Measurements from ENCODE around the gene B4GALT5.
"Not testable (repeated sequence)": the region's sequence is repeated elsewhere in the genome, so short reads cannot be mapped to it uniquely, and the experiment has no call there.

B4GALT5 gene

DNA sequence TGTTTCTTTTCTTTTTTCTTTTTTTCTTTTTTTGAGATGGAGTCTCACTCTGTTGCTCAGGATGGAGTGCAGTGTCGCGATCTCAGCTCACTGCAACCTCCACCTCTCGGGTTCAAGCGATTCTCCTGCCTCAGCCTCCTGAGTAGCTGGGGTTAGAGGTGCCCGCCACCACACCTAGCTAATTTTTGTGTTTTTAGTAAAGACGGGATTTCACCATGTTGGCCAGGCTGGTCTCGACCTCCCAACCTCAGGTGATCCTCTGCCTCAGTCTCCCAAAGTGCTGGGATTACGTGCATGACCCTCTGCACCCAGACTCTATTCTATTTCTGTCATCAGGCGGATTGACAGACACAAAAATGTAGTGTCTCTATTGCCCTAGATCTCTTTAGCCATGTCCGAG is 88.7 kb downstream of the B4GALT5 start:
- DNase-seq, result not testable (repeated sequence)

DNA sequence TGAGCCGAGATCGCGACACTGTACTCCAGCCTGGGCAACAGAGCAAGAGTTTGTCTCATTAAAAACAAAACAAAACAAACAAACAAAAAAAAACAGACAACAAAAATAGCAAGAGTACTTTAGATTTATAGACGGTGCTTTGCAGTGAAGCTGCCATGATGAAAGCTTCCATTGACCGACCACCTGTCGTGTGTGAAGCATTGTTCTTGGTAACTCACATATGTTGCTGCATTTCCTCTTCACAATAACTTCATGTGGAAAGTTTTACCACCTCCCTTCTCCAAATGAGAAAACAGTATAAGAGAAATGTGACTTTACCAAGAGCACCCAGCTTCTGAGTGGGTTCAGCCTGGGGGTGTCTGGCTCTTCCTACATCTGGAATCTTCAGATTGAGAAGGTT is 89.4 kb downstream of the B4GALT5 start:
- DNase-seq, result no peak

DNA sequence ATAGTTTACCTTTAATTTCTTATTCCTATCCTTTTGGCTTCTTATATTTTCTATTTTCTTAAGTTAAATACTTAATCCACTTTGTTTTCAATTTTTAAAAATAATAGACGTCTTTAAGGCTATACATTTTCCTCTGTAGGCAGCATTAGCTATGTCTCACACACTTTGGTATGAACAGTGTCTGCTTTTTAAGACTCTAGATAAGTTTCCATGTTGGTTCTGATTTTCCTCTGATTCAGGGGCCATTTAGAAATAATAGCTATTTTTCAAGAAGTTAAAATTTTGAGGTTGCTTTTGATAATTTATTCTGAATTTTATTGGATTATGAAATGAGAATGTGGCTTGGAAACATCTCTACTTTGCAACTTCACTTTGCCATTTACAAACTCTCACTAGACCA is 91.4 kb downstream of the B4GALT5 start:
- DNase-seq, result no peak

DNA sequence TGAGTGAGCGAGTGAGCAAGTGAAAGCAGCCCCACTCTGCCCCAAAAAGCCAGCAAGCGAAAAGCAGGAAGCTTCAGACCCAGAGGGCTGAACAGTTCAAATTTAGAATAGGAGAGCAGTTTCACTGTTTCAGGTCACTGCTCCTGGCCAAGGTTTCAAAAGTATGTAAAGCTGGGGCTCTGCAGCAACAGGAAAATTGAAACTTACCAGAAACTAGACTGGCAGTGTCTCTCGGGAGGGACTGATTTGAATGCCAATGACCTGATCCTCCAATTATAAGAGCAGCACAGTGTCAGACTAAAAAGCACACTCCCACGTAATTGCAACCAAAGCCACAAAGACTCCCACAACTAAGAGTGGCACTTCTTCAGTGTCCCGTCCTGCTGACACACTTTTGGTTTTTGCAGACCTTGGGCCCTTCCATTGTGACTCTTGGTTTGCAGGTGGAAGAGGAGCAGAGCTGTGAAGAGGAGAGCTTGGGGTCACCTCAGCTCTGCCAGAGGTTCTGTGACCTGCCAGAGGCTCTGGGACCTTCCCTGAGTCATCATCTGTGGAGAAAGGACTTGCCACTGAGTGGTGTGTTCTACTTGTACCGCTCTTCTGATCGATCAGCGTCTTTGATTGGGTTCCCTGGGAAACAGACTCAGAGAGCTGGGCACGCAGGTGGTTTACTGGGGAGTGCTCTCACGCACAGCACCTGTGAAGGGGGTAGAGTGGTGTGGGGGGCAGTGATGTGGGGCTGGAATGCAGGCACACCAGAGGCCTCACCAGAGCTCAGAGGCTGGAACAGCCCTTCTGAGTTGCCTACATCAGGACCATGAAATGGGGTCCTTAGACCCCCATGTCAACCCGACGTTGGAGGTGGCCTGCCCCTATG is 93.1 kb downstream of the B4GALT5 start:
- DNase-seq, result no peak

DNA sequence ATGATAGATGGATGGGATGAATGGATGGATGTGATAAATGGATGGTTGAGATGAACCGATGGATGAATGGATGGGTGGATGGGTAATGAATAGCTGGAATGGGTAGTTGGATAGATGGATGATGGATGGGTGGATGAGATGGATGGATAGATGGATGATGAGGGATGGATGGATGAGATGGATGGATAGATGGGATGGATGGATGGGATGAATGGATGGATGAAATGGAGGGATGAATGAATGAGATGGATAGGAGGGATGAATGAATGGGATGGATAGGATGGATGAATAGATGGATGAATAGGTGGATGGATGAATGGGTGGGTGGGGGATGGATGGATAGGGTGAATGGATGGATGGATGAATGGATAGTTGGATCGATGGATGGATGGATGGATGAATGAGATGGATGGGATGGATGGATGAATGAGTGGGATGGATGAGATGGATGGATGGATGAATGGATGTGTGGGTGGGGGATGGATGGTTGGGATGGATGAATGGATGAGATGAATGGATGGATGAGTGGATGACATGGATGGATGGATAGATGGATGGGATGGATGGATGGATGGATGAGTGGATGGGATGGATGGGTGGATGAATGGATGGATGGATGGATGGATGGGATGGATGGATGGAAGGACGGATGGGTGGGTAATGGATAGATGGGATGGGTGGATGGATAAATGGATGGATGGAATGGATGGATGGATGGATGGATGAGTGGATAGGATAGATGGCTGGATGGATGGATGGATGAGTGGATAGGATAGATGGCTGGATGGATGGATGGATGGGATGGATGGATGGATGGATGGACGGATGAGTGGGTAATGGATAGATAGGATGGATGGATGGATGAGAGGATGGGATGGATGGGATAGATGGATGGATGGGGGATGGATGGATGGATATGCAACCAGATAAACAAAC is 94.3 kb downstream of the B4GALT5 start:
- DNase-seq, result no peak

DNA sequence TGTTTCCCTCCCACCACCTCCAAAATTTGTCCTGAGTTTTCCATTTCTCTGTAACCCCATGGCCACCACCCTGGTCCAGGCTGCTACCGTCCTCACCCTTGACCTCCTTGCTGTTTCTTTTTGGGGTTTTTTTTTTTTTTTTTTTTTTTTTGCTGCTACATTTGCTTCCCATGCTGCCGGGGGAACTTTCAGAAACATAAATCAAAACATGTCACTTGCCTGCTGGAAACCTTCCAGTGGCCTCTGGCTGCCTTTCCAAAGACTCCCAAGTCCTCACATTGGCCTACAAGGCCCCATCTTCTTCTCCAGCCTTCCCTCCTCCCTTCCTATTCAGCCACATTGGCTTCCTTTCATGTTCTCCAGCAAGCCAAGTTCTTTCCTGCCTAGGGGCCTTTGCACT is 95.4 kb downstream of the B4GALT5 start:
- DNase-seq, result no peak

DNA sequence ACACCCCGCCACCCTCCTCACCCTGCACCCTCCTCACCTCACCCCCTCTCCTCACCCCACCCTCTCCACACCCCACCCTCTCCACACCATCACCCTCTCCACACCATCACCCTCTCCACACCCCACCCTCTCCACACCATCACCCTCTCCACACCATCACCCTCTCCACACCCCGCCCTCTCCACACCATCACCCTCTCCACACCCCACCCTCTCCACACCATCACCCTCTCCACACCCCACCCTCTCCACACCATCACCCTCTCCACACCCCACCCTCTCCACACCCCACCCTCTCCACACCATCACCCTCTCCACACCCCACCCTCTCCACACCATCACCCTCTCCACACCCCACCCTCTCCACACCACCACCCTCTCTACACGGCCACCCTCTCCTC is 96.3 kb downstream of the B4GALT5 start:
- DNase-seq, result not testable (repeated sequence)

DNA sequence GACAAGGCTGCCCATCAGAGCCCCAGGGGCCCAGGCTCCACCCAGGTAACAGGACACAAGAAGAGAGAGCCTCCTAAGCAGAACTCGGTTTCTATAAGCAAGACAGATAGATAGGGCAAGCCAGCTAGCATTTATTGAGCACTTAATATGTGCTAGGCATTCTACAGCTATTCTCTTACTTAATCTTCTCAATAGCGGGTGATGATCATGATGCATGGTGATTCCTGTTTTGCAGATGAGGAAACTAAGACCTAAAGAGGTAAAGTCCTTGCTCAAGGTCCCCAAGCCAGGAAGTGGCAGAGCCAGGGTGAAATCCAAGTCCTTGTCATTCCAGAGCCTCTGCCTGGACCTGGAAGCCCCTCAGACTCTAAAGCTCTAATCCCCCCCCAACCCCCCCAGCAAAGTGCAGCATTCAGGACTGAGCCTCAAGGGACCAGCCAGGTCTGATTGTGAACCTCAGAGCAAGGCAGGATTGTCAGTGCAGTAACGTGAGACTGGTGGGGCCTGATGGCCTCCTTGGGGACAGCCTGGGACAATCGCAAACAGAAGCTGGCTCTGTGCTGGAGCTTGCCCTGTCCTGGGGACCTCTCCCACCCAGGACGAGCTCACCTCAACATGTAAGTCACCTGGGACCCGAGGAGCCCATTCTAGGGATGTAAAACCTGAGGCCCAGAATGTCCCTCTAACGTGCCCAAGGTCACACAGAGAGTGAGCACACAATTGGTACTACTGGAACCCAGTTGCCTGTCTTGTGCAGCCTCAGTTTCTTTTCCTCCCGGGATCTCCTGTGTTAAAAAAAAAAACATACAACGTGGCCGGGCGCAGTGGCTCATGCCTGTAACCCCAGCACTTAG is 97.3 kb downstream of the B4GALT5 start:
- no peak for DNase-seq

DNA sequence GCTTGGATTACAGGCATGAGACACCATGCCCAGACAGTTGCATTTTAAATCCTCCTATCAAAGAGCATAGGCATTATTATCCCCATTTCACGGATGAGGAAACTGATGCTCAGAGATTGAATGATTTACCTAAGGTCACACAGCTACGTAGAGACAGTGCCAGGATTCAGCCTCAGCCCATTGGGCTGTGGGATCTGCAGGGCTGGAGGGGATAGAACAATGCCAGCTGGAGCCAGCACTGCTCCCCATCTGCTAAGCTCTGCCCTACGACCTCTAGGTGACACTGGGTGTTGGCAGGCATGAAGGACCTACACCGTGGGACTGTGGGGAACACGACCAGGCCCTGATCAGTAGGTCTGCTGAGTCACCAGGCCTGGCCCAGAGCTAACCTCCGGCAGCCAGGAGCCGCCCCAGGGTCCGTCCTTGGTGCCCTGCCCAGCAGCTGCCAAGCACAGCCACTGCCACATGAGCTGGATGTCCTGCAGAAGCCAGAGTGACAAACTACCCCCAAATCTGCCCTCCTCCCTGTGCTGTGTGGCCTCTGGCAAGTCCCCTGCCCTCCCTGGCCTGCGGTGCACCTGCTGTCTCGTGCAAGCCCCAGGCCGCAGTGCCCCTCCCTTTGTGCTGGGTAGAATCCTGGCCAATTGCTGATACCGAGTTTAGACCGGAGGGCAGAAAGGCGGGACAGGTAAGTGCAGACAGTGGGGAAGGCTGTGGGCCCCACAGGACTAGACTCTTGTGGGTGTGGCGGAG is 98.1 kb downstream of the B4GALT5 start:
- no peak for DNase-seq

DNA sequence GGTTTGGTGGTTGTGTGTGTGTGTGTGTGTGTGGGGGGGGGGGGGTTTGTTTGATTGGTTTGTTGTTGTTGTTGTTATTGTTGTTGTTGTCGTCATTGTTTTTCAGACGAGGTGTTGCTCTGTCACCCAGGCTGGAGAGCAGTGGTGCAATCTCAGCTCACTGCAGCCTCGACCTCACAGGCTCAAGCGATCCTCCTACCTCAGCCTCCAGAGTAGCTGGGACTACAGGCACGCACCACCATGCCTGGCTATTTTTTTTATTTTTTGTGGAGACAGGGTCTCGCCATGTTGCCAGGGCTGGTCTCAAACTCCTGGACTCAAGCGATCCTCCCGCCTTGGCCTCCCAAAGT is 98.7 kb downstream of the B4GALT5 start:
- not testable (repeated sequence) for DNase-seq

DNA sequence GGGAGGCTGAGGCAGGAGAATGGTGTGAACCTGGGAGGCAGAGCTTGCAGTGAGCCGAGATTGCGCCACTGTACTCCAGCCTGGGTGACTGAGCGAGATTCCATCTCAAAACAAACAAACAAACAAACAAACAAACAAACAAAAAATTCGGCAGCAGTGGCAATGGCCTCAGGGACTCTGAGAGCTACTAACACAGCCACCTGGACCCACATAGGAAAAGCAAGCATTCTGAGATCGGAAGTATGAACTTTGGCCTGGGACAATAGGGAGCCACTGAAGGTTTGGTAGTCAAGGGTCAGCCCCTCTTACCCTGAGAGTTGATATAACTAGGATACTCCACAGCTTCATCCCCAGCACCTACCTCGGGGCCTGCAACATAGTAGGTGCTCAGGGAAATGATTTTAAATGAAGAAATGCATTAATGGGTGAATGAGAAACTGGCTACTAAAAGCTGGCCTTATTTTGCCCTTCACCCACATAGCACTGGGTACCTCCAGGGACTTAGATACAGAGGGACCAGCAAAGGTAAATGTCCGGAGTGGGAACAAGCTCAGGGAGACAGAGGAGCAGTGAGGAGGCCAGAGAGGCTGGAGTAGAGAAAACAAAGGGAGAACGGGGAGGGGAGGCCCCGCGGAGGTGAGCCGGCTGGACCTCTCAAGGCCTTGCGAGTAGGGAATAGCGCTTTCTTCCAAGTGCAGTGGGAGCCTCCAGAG is 99.2 kb downstream of the B4GALT5 start:
- DNase-seq, result no peak

DNA sequence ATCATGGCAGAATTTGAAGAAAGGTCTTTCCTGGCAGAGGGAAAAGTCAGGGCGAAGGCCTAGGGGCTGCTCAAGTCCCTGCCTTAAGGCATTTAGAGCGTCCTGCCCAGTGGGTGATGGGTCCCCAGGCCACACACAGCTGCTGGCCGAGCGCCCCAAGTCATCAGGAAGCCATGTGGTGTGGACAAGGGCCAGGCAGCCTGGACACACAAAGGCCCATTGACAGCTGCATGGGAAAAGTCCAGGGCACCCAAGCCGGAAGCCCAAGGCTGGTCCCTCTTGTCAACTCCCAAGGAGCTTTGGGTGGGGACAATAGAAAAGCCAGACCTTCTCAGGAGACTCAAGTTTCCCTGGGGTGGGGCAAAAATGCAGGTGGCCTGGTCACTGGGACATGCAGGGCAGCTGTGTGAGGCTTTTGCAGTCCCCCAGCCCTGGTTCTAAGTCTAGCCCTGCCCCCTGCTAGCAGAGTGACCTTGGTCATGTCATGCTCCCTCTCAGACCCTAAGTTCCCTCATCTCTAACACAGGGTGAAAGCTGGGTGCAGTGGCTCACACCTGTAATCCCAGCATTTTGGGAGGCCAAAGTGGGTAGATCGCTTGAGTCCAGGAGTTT is 101.4 kb downstream of the B4GALT5 start:
- no peak for DNase-seq

DNA sequence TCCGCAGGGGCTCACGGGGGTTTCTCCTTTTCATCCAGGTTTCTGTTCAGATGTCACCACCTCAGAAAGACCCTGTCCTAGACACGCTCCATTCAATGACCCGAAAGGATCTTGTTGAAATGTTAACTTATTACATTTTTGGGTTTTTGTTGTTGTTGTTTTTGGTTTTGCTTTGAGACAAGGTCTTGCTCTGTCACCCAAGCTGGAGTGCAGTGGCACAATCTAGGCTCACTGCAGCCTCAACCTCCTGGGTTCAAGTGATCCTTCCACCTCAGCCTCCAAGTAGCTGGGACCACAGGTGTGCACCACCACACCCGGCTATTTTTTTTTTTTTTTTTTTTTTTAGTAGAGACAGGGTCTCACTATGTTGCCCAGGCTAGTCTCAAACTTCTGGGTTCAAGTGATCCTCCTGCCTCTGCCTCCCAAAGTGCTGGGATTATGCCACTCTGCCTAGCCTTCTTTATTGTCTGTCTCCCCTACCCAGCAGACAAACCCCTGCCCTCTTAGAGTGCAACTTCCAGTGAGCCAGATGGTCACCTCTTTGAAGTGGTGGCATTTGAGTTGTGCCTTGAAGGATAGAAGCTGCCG is 102.0 kb downstream of the B4GALT5 start:
- DNase-seq, result not testable (repeated sequence)

DNA sequence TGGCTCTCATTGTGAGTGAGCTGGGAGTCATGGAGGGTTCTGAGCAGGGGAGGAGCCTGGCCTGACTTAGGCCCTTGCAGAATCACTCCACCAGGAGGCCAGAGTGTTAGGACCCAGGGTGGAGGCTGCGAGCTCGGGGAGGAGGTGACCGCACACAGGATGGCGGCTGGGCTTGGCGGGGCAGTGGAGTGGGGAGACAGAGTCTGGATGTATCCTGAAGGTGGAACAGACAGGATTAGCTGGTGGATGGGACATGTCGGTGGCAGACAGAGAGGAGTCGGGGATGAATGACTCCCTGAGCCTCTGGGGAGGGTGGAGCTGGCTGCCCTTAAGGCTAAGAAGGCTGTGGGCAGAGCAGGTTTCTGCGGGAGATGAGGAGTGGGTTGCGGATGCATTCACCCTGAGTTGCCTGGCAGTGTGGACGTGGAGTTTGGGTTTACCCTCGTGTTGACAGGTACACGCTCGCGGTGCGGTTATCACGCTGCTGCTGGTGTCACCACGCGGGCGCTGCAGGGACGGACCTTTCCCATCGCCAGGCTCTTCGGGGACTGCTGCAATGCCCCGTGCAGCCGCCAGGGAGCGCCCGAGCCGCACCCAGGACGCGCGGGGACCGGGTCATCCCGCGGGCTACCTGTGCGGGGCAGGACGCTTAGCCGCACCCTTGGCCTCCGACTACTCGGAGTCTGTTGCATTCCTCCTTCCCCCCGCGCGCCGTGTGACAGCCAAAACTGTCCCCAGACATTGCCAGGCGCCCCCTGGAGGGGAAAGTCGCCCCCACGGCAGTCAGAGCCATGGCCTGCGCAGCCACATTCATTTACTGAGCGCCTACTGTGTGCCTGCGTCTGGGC is 102.8 kb downstream of the B4GALT5 start:
- peak; percentile 42 for DNase-seq

DNA sequence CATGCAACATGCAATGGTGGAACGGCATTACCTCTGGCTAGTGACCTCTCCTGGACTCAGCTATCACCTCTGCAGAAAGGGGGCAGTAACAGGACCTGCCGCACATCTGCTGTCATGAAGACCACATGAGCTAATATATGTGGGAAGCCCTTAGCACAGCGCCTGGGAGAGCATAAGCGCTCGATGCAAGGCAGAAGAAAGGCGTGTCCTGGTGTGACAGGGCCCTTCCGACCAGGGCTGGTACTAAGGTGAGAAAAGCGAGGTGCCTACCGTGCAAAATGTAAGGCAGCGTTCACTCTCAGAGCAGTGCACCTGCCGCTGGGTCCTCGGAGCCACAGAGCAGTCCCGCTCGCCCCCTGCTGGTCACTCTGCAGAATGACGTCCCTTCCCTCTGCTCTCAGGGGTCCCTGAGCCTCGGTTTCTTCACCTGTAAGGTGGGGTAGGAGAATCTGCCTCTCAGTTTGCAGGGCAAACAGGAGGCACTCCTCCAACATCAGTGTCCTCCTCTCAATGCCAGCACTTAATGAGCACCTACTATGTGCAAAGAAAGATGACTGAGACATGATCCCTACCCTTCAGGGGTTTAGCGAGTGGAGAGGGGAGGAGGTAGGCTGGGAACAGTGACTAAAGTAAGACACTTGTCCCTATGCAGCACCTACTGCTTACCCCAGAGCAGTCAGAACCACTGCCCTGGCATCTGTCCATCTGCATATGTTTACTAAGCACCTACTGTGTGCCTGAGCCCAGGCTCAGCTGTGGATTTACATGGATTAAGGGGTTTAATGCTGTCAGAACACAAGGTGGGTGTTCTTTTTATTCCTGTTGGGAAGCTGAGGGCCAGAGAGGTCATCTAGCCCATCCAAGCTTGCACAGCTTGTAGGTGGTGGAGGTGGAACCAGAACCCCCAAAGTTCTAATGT is 104.7 kb downstream of the B4GALT5 start:
- DNase-seq, result no peak

DNA sequence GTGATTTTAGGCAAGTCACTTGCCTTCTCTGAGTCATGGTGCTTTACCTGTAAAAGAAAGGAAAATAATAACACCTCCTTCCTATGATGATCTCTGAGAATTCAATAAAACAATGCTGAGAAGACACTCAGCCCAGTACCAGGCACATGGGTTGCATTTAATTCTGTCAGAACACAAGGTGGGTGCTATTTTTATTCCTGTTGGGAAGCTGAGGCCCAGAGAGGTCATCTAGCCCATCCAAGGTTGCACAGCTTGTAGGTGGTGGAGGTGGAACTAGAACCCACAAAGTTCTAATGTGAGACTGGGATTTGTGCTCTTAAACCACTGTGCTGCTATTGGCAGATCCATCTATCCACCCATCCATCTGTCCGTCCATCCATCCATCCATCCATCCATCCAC is 106.1 kb downstream of the B4GALT5 start:
- no peak for DNase-seq

DNA sequence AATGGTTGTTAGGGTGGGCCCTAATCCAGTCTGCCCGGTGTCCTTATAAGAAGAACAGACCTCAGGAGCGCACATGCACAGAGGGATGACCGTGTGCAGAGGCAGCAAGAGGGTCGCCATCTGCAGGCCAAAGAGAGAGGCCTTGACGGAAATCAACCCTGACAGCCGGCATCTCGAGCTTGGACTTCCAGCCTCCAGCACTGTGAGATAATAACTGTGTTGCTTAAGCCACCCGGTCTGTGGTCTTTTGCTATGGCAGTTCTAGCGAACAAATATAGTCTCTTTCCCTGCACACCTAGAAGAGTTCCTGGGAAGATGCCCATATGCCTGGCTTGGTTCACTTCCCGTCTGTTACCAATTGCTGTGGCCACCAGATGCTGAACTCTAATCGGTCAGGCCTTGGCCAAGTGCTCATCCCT is 110.5 kb downstream of the B4GALT5 start:
- DNase-seq, result no peak
